K562 (cell line): ENCODE measurements around the gene KAZALD1. TPM values are rescaled to one million over a fixed set of nuclear protein-coding genes. Genes with fewer than 3 reads are reported as not detected.

ENCODE experiments used
- ATAC-seq: fragments of 200-7000 bp; cut with Tn5 transposase; 3 replicates; pipeline ENCODE4 v1.9.1; 2020; ENCODE audit warnings: moderate library complexity
- BruUV-seq: library from RNA; stranded (reverse); fragments of 400-500 nt; replicated peaks from 2 replicates; lab custom pipeline; 2021; lab: Mats Ljungman, UMichigan
- CTCF ChIA-PET: fragments of 300-600 bp; formaldehyde crosslinking; extraction: SDS; loops from one replicate; lab custom pipeline; 2021; ENCODE audit warnings: low intra/inter-chr PET ratio; lab: Yijun Ruan, JAX
- POLR2A ChIA-PET: fragments of 300-600, 350-650 bp; sonication (Branson Sonifier 250); formaldehyde crosslinking; extraction: SDS; loops from one replicate; lab custom pipeline; 2021; ENCODE audit warnings: antibody characterized with exemption, inconsistent platforms; lab: Yijun Ruan, JAX
- DNase-seq, 4 experiments: peaks; one replicate each; pipeline versions ENCODE4 v3.0.0 to v3.0.0-alpha.2; 2011 to 2018; ENCODE audit warnings: low spot score in 3 of 4, mixed read lengths in 3 of 4; ENCODE audit errors: extremely low read depth in 1 of 4
- FAIRE-seq: peaks from 2 replicates; lab custom pipeline; 2011; peaks lifted over from hg19 to GRCh38; lab: Jason Lieb, UNC
- H2AFZ ChIP-seq: 2 replicates; pipeline ENCODE4 v1.6.0; 2011; ENCODE audit warnings: low read depth, low read length, control low read depth, inconsistent platforms
- H3K27ac ChIP-seq: fragments of 200-600 bp; 3 replicates; pipeline ENCODE4 v1.8.0; 2011; ENCODE audit warnings: low read depth, mild to moderate bottlenecking, control low read depth, inconsistent platforms, low read length, moderate library complexity, mixed read lengths; ENCODE audit errors: extremely low read depth
- H3K27me3 ChIP-seq, 2 experiments: fragments of 300-600 bp in 1 of 2; 2 replicates in 1 of 2; 3 replicates in 1 of 2; pipeline versions ENCODE4 v1.6.0 to v1.8.0; 2011; ENCODE audit warnings: inconsistent platforms in 2 of 2, low read length in 2 of 2, mild to moderate bottlenecking in 1 of 2, mixed read lengths in 1 of 2, moderate library complexity in 1 of 2; ENCODE audit not compliant: control insufficient read depth in 2 of 2, insufficient read depth in 2 of 2
- H3K36me3 ChIP-seq: fragments of 300-600 bp; 3 replicates; pipeline ENCODE4 v1.8.0; 2011; ENCODE audit warnings: mild to moderate bottlenecking, low read length, inconsistent platforms; ENCODE audit not compliant: control insufficient read depth, insufficient read depth
- H3K4me1 ChIP-seq, 2 experiments: fragments of 200-600 bp in 1 of 2; replicated peaks in 1 of 2; 2 replicates in 1 of 2; 3 replicates in 1 of 2; pipeline versions ENCODE4 v1.5.1 to v1.8.0; 2011; ENCODE audit warnings: inconsistent platforms in 2 of 2, low read length in 2 of 2, mild to moderate bottlenecking in 1 of 2, mixed read lengths in 1 of 2, moderate library complexity in 1 of 2; ENCODE audit not compliant: control insufficient read depth in 2 of 2, insufficient read depth in 2 of 2
- H3K4me2 ChIP-seq: 2 replicates; pipeline ENCODE4 v1.6.1; 2011; ENCODE audit warnings: low read length, control low read depth, inconsistent platforms, mixed read lengths; ENCODE audit not compliant: insufficient read depth
- H3K4me3 ChIP-seq: fragments of 200-600 bp; sonication (generic), shearing (Covaris generic); 2 replicates; pipeline ENCODE4 v1.5.1; 2016; ENCODE audit warnings: control low read depth, inconsistent platforms
- H3K79me2 ChIP-seq: fragments of 200-600 bp; 3 replicates; pipeline ENCODE4 v1.8.0; 2011; ENCODE audit warnings: low read length, inconsistent platforms; ENCODE audit not compliant: control insufficient read depth, insufficient read depth
- H3K9ac ChIP-seq, 2 experiments: 2 replicates each; pipeline versions ENCODE4 v1.6.0 to v1.6.1; 2011; ENCODE audit warnings: low read depth in 2 of 2, low read length in 2 of 2, control low read depth in 1 of 2, inconsistent platforms in 1 of 2, mild to moderate bottlenecking in 1 of 2, mixed read lengths in 1 of 2; ENCODE audit not compliant: insufficient read depth in 1 of 2
- H3K9me1 ChIP-seq: one replicate; pipeline ENCODE4 v1.6.0; 2011; ENCODE audit warnings: inconsistent platforms, mild to moderate bottlenecking, low read length, moderate library complexity; ENCODE audit not compliant: control insufficient read depth, insufficient read depth
- H3K9me3 ChIP-seq: replicated peaks from 2 replicates; pipeline ENCODE4 v1.5.1; 2011; ENCODE audit warnings: low read depth, low read length, inconsistent platforms; ENCODE audit not compliant: control insufficient read depth, insufficient read depth
- H4K20me1 ChIP-seq: replicated peaks from 2 replicates; pipeline ENCODE4 v1.6.1; 2011; ENCODE audit warnings: low read length, inconsistent platforms, mixed read lengths; ENCODE audit not compliant: control insufficient read depth, insufficient read depth
- COPS2 ChIP-seq: fragments of 450-650 bp; conservative IDR thresholded peaks from 2 replicates; pipeline ENCODE4 v1.6.1; 2016; ENCODE audit warnings: mild to moderate bottlenecking, moderate library complexity
- JUND ChIP-seq, 2 experiments: IDR thresholded peaks; 2 replicates in 1 of 2; 3 replicates in 1 of 2; pipeline ENCODE4 v1.6.1; 2011; ENCODE audit warnings: borderline replicate concordance in 2 of 2, low read depth in 2 of 2, low read length in 2 of 2, improper control_type of control experiment in 1 of 2, missing biosample characterization in 1 of 2, missing genetic modification characterization in 1 of 2, missing genetic modification reagents in 1 of 2
- OTX1 ChIP-seq: fragments of 450-650 bp; formaldehyde crosslinking; IDR thresholded peaks from 2 replicates; pipeline ENCODE4 v1.4.0; 2022; ENCODE audit warnings: mild to moderate bottlenecking
- POLR3A ChIP-seq: IDR thresholded peaks from 2 replicates; pipeline ENCODE4 v1.6.1; 2011; ENCODE audit warnings: borderline replicate concordance, mild to moderate bottlenecking, moderate library complexity; ENCODE audit not compliant: insufficient read length, insufficient read depth; ENCODE audit errors: extremely low read depth
- ZKSCAN1 ChIP-seq: fragments of 150-350 bp; IDR thresholded peaks from 2 replicates; pipeline ENCODE4 v1.6.1; 2016; ENCODE audit warnings: low read depth, low read length
- WGBS: fragments of 100-300 bp; shearing (Covaris generic); methylation state at CpG from one replicate; pipeline ENCODE4 v1.1.6; 2016; ENCODE audit warnings: low coverage, mixed read lengths; ENCODE audit not compliant: insufficient coverage; ENCODE audit errors: missing lambda C conversion rate; 5-methylcytosine and 5-hydroxymethylcytosine counted together
- in situ Hi-C: fragments of 300-500 bp; cut with MboI; formaldehyde crosslinking; loops from 4 replicates; pipeline ENCODE4 v1.15.0; 2018; ENCODE audit warnings: inconsistent platforms, mixed read lengths
- intact Hi-C: fragments of 100-400 bp; cut with micrococcal nuclease; formaldehyde crosslinking; loops from 2 replicates; pipeline ENCODE4 v1.14.2; 2022
- polyA plus RNA-seq, 8 experiments: library from polyadenylated mRNA; depleted of rRNA in 4 of 8; stranded (reverse) in 5 of 8; unstranded in 3 of 8; fragments of >200 nt; fragmentation: Nextera tagmentation in 2 of 8; fragmentation: Illumina TruSeq in 1 of 8; extraction: Ambion mirVana in 2 of 8; extraction: Trizol in 1 of 8; gene quantifications; 2 replicates each; pipeline versions ENCODE4 v1.2.1 to v1.2.3, GENCODE V29; 2011 to 2014; ENCODE audit warnings: inconsistent platforms in 1 of 8, missing spikeins in 1 of 8
- total RNA-seq, 7 experiments: library from RNA; depleted of rRNA in 6 of 7; stranded (reverse); fragments of >200 nt in 6 of 7; fragmentation: Illumina TruSeq in 2 of 7; extraction: Trizol in 2 of 7; gene quantifications; 2 replicates each; pipeline versions ENCODE4 v1.2.1 to v1.2.3, GENCODE V29; 2011 to 2021; ENCODE audit warnings: low replicate concordance in 1 of 7
- TF ChIP-seq, protein P1 (sequence below): fragments of 250-450 bp; sonication (Bioruptor Pico); IDR thresholded peaks from 2 replicates; pipeline ENCODE4 v1.5.0; 2021; ENCODE audit warnings: mild to moderate bottlenecking, moderate library complexity
- TF ChIP-seq, protein P2 (sequence below), 2 experiments: fragments of 450-650 bp; formaldehyde crosslinking in 1 of 2; IDR thresholded peaks; 2 replicates each; pipeline versions ENCODE4 v1.4.0 to v1.6.1; 2014 to 2020; ENCODE audit warnings: mild to moderate bottlenecking in 2 of 2, borderline replicate concordance in 1 of 2, low read depth in 1 of 2

The KAZALD1 gene
- total and polyA plus RNA-seq, 9 of the 15 experiments (the other 6 are each of a cell fraction or from before 2014, with no cell fraction given), result 0.15 to 10.0 (median 4.9) TPM

DNA sequence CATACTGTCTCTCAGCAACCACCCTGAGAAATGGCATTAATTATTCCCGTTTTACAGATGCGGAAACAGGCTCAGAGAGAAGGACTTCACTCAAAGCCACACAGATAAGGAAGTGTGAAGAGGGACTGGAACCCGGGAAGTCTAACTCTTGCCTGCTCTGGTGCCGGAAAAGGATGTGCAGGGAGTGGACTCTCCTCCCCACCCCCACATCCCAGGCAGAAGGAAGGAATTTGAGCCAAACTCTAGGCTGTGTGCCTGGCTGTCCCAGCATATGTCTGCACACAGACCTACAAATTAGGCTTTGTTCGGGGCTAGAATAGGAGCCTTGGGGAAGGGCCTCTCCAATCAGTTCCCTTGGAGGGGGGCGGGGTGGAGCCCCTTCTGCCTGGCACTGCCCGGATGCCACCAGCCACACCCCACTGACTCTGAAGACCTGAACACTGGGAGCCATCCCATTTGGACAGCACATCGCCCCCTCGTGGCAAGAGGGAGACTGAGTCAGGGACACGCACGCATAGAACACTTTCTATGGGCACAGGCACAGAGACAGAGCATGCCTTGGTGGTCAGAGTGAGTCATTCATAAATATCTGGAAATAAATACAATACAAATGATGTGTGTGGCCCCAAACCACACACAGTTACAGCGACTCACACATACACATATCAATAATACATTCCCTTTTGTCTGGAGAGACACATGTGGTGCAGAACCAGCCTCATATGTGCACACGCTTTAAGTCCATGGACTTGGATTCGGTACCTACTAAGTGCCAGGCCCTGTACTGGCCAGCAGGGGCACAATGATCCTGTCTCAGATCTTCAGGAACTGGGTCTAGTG is 49.0 kb upstream of the KAZALD1 start:
- H2AFZ ChIP-seq, result peak overlapping the region; percentile 53; the same call in 1 of the 2 replicates
- H3K4me3 ChIP-seq, result no peak overlapping the region
- H3K27me3 ChIP-seq, result no peaks in the 10 kb centered on the region
- H3K4me1 ChIP-seq, result peaks cover 14 to 38% of the 10 kb centered on the region in 2 experiments; a peak in 4 of 5 replicates
- DNase-seq, result peak; percentile 51 to 75 (median 58)
- FAIRE-seq, result peak; percentile 90
- H3K4me2 ChIP-seq, result no peak overlapping the region
- H3K9ac ChIP-seq, result no peak overlapping the region
- no peaks in the 10 kb centered on the region for H3K9me1 ChIP-seq
- ATAC-seq, result peak; percentile 78
- ChIA-PET POLR2A (no interaction called here), CTCF (interaction anchor here (5.8 kb wide), 1 partner anchor 16 kb away, joined by 150 read pairs; the partner anchor contains the start of gene LZTS2)
- H3K27ac ChIP-seq, result no peak overlapping the region
- no TSS peak for BruUV-seq
- H3K36me3 ChIP-seq, result no peaks in the 10 kb centered on the region
- WGBS, result 9% methylated on average over 11 of the region's 14 CpGs
- in situ Hi-C loops, result loop anchor here (10.0 kb wide), 1 partner anchor 458 kb away; no protein-coding TSS in a partner anchor
- no peaks in the 10 kb centered on the region for H4K20me1 ChIP-seq
- intact Hi-C loops, result loop anchor here (10.0 kb wide), 1 partner anchor 52 kb away; the partner anchor contains the start of gene KAZALD1
- no peaks in the 10 kb centered on the region for H3K9me3 ChIP-seq
- H3K79me2 ChIP-seq, result no peaks in the 10 kb centered on the region
- no peak for TF ChIP-seq COPS2
- 0 out of 2 replicates have a peak, but pooled peaks have one; percentile 10 for TF ChIP-seq JUND (IDR thresholded peaks at IDR 0.05; ENCODE audit: borderline replicate concordance, low read depth, low read length)
- TF ChIP-seq JUND (tag; IDR thresholded peaks at IDR 0.05; ENCODE audit: borderline replicate concordance, low read depth, low read length), result no peak
- TF ChIP-seq OTX1, result no peak
- peak; percentile 82 for TF ChIP-seq ZKSCAN1
- TF ChIP-seq POLR3A, result no peak
- TF ChIP-seq, protein P1, sequence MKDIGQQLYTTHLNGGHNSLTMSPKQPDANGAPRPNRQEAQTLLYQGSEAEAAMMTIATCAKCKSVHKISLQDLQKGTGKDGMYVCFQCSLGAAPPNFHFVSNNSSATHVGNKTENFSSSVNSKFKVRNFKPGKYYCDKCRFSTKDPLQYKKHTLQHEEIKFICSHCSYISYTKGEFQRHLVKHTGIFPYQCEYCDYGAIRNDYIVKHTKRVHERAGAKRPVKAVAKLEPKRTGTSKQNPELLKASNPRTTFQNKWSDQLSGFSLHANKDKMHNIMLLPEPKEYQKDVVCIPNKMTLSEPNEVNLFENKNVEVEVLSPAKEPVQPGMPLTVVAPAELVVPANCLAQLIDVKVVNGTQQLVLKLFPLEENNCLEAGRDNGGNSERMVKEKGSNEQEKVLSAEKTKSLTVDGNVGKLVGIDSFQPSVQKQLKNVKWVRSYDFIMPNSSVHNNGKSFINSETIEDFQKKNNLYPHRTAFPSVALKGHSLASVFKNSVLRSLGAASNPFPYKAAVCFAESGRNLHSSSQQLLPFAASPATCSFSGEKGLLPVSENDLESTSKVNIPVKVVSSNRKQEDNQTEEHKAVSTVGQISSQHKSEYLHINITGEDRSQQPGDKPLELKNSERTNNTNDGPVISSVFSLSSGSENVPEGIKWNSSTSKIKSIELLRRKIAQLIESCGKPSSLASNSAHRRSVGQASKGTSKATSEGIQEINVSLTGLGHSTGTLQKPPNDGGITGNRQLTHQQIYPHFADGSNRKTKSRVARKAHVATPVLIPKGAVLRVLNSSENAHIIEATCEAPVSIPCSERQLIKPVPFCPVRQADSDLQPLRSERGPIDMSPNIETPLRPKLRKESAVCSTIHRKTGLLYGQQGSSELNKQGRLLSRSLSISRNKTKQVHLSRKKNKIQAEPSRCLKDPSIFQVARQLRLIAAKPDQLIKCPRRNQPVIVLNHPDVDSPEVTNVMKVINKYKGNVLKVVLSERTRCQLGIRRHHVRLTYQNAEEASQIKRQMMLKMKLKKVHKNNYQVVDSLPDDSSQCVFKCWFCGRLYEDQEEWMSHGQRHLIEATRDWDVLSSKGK (CRISPR knock-in tag), result no peak
- TF ChIP-seq, protein P2, sequence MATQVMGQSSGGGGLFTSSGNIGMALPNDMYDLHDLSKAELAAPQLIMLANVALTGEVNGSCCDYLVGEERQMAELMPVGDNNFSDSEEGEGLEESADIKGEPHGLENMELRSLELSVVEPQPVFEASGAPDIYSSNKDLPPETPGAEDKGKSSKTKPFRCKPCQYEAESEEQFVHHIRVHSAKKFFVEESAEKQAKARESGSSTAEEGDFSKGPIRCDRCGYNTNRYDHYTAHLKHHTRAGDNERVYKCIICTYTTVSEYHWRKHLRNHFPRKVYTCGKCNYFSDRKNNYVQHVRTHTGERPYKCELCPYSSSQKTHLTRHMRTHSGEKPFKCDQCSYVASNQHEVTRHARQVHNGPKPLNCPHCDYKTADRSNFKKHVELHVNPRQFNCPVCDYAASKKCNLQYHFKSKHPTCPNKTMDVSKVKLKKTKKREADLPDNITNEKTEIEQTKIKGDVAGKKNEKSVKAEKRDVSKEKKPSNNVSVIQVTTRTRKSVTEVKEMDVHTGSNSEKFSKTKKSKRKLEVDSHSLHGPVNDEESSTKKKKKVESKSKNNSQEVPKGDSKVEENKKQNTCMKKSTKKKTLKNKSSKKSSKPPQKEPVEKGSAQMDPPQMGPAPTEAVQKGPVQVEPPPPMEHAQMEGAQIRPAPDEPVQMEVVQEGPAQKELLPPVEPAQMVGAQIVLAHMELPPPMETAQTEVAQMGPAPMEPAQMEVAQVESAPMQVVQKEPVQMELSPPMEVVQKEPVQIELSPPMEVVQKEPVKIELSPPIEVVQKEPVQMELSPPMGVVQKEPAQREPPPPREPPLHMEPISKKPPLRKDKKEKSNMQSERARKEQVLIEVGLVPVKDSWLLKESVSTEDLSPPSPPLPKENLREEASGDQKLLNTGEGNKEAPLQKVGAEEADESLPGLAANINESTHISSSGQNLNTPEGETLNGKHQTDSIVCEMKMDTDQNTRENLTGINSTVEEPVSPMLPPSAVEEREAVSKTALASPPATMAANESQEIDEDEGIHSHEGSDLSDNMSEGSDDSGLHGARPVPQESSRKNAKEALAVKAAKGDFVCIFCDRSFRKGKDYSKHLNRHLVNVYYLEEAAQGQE (IDR thresholded peaks at IDR 0.05; ENCODE audit: borderline replicate concordance), result peak; percentile 32; the same call in 1 of the 2 replicates
- TF ChIP-seq, protein P2 (CRISPR knock-in tag; IDR thresholded peaks at IDR 0.05; ENCODE audit: low read depth), result no peak
